Measurements from ENCODE around the gene TAS2R19. TPM values are rescaled to one million over a fixed set of nuclear protein-coding genes. Genes with fewer than 3 reads are reported as not detected.

The TAS2R19 gene
- 0.09 to 0.15 TPM in 2 of 5 replicates, not detected in the others for total RNA-seq (2022; extraction: Qiagen RNA extraction)

GRCh38 chr12:11022520-11022919 lies at the start of gene TAS2R19:
TAS2R19 (minus strand) TSS chr12:11022620; CDS start chr12:11022571, 49 bp downstream.

DNA sequence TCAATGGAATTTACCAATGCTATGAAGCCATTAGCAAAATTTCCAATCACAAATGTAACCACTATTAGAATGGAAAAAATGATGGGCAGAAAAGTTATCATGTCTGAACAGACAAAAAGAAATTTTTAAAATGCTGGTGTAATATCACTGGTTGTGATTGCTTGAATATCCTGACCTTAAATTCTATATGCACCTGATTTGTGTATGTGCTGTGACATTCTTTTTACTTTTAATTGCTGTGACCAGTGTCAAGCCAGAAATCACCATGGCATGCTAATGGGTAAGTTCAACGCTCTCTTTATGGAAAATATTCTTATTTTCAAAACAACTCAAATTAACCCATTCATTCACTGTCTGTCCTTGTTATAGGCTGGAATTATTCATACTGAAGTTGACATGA lies 39.8 kb upstream of the TAS2R19 start, which contains the start of gene TAS2R46:
TSS of gene TAS2R46 (minus strand) at position 101 of the 400 bp plus-strand sequence. CDS start at position 101, 0 bp downstream.

DNA sequence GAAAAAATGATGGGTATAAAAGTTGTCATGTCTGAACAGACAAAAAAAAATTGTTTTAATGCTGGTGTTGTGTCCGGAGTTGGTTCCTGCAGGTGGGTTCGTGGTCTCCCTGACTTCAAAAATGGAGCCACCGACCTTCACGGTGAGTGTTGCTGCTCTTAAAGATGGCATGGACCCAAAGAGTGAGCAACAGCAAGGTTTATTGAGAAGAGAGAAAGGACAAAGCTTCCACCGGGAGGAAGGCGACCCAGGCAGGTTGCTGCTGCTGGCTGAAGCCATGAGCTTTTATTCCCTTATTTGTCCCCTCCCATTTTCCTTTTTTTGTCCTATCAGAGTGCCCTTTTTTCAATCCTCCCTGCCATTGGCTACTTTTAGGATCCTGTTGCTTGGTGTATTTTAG lies 8.9 kb upstream of the TAS2R19 start, which contains the start of gene TAS2R31:
TSS of gene TAS2R31 (minus strand) at position 101 of the 400 bp plus-strand sequence. CDS start at position 29, 72 bp downstream.

DNA sequence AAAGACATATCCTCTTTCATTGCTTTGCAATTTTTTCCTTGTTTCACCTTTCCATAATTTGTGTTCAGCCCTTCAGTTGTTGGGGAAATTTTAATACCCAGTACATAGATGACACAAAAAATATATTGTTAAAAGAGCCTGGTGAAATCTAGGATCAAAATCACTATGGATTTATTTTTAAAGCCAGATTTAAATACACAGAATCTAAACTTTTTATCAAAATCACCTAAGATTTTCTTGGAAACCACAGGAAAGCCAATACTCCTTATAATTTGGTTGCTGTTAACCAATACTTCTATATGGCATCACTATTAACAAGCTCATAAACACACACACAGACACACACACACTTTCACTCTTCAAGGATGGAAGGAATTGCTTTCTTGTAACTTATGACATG lies 24.2 kb downstream of the TAS2R19 start, which contains the start of gene TAS2R20:
TSS of gene TAS2R20 (minus strand) at position 101 of the 400 bp plus-strand sequence. CDS start 429 bp downstream, outside the sequence.

GRCh38 chr12:10986812-10987211 lies 35.6 kb downstream of the TAS2R19 start, which contains the start of gene TAS2R50:
TAS2R50 (minus strand) TSS chr12:10986912; CDS start chr12:10986860, 52 bp downstream.

Other genes starting within 250 kb of the TAS2R19 start
- gene TAS2R7, start 220.0 kb downstream of the TAS2R19 start, total RNA-seq (2022; extraction: Qiagen RNA extraction), result not detected in 5 replicates
- not detected in 5 replicates for gene TAS2R8, start 215.3 kb downstream of the TAS2R19 start, total RNA-seq (2022; extraction: Qiagen RNA extraction)
- gene TAS2R9, start 212.5 kb downstream of the TAS2R19 start, total RNA-seq (2022; extraction: Qiagen RNA extraction), result not detected in 5 replicates
- gene TAS2R10, start 196.3 kb downstream of the TAS2R19 start, total RNA-seq (2022; extraction: Qiagen RNA extraction), result 0.11 to 0.13 TPM in 2 of 5 replicates, not detected in the others
- gene PRR4, start 173.1 kb downstream of the TAS2R19 start, total RNA-seq (2022; extraction: Qiagen RNA extraction), result 1.1 to 3.9 TPM (median 3.0 TPM) in 5 replicates
- 1.8 to 3.2 TPM (median 2.4 TPM) in 5 replicates for gene PRH1, start 138.4 kb downstream of the TAS2R19 start, total RNA-seq (2022; extraction: Qiagen RNA extraction)
- not detected in 5 replicates for gene TAS2R13, start 113.1 kb downstream of the TAS2R19 start, total RNA-seq (2022; extraction: Qiagen RNA extraction)
- gene PRH2, start 93.4 kb downstream of the TAS2R19 start, total RNA-seq (2022; extraction: Qiagen RNA extraction), result 0.26 to 0.27 TPM in 2 of 5 replicates, not detected in the others
- gene TAS2R14, start 83.4 kb downstream of the TAS2R19 start, total RNA-seq (2022; extraction: Qiagen RNA extraction), result 0.28 to 0.62 TPM (median 0.55 TPM) in 5 replicates
- gene TAS2R50, start 35.7 kb downstream of the TAS2R19 start, total RNA-seq (2022; extraction: Qiagen RNA extraction), result not detected in 5 replicates
- gene TAS2R20, start 24.3 kb downstream of the TAS2R19 start, total RNA-seq (2022; extraction: Qiagen RNA extraction), result 0.06 to 0.12 TPM (median 0.11 TPM) in 3 of 5 replicates, not detected in the others
- gene TAS2R31, start 8.8 kb upstream of the TAS2R19 start, total RNA-seq (2022; extraction: Qiagen RNA extraction), result 0.08 to 0.27 TPM (median 0.11 TPM) in 4 of 5 replicates, not detected in the other
- gene TAS2R46, start 39.7 kb upstream of the TAS2R19 start, total RNA-seq (2022; extraction: Qiagen RNA extraction), result not detected in 5 replicates
- gene TAS2R43, start 69.7 kb upstream of the TAS2R19 start, total RNA-seq (2022; extraction: Qiagen RNA extraction), result not detected in 5 replicates
- not detected in 5 replicates for gene TAS2R30, start 112.0 kb upstream of the TAS2R19 start, total RNA-seq (2022; extraction: Qiagen RNA extraction)
- 8.2 to 8.7 TPM (median 8.2 TPM) in 5 replicates for gene SMIM10L1, start 148.6 kb upstream of the TAS2R19 start, total RNA-seq (2022; extraction: Qiagen RNA extraction)
- gene TAS2R42, start 164.3 kb upstream of the TAS2R19 start, total RNA-seq (2022; extraction: Qiagen RNA extraction), result not detected in 5 replicates
- 0.16 TPM in 1 of 5 replicates, not detected in the others for gene PRB3, start 247.1 kb upstream of the TAS2R19 start, total RNA-seq (2022; extraction: Qiagen RNA extraction)

Measured in A549 treated with dexamethasone at 1 μM for 4 hours (cell line).